Spleen (tissue), 11 donors: ENCODE results near the gene CABP1. TPM values are rescaled to one million over a fixed set of nuclear protein-coding genes. Genes with fewer than 3 reads are reported as not detected.
"Not testable (repeated sequence)": the region's sequence is repeated elsewhere in the genome, so short reads cannot be mapped to it uniquely, and the experiment has no call there.

Experiments used
- DNase-seq: peaks from one replicate; pipeline ENCODE4 v3.0.0-alpha.2; 2020
- H3K27ac ChIP-seq, 8 donors: fragments of 200-600 bp; sonication (generic) in 7 of 8; 1 replicate in 4 of 8; 2 replicates in 4 of 8; pipeline versions ENCODE4 v1.5.0 to v1.8.0; 2016 to 2021; ENCODE audit warnings: inconsistent platforms in 4 of 8, mild to moderate bottlenecking in 4 of 8, moderate library complexity in 1 of 8
- H3K27me3 ChIP-seq, 7 donors: fragments of 200-600 bp; sonication (generic) in 6 of 7; replicated peaks in 1 of 7; 1 replicate in 4 of 7; 2 replicates in 3 of 7; pipeline versions ENCODE4 v1.5.0 to v1.8.0; 2016 to 2021; ENCODE audit warnings: inconsistent platforms in 3 of 7, mild to moderate bottlenecking in 1 of 7
- H3K36me3 ChIP-seq, 6 donors: fragments of 200-600 bp; sonication (generic) in 5 of 6; 1 replicate in 4 of 6; 2 replicates in 2 of 6; pipeline versions ENCODE4 v1.5.0 to v1.8.0; 2016 to 2021; ENCODE audit warnings: inconsistent platforms in 2 of 6
- H3K4me1 ChIP-seq, 6 donors: fragments of 200-600 bp; sonication (generic) in 5 of 6; 1 replicate in 3 of 6; 2 replicates in 3 of 6; pipeline versions ENCODE4 v1.5.0 to v1.8.0; 2016 to 2021; ENCODE audit warnings: inconsistent platforms in 3 of 6
- H3K4me3 ChIP-seq, 8 donors: fragments of 200-600 bp; sonication (generic) in 7 of 8; 1 replicate in 4 of 8; 2 replicates in 4 of 8; pipeline versions ENCODE4 v1.5.0 to v1.8.0; 2016 to 2021; ENCODE audit warnings: inconsistent platforms in 4 of 8, mild to moderate bottlenecking in 4 of 8, moderate library complexity in 2 of 8
- H3K9me3 ChIP-seq, 8 donors: fragments of 200-600 bp; sonication (generic) in 7 of 8; 1 replicate in 4 of 8; 2 replicates in 4 of 8; pipeline versions ENCODE4 v1.5.0 to v1.8.0; 2016 to 2021; ENCODE audit warnings: inconsistent platforms in 4 of 8
- CTCF ChIP-seq, 11 experiments: fragments of 200-600 bp in 7 of 11; fragments of 450-650 bp in 4 of 11; sonication (generic) in 4 of 11; IDR thresholded peaks in 8 of 11; conservative IDR thresholded peaks in 3 of 11; 1 replicate in 7 of 11; 2 replicates in 4 of 11; pipeline versions ENCODE4 v1.4.0 to v1.8.0; 2016 to 2021; ENCODE audit warnings: antibody characterized with exemption in 11 of 11, inconsistent platforms in 4 of 11, mild to moderate bottlenecking in 1 of 11
- POLR2A ChIP-seq, 3 donors: fragments of 450-650 bp; IDR thresholded peaks; one replicate each; pipeline ENCODE4 v1.5.1; 2017; ENCODE audit warnings: antibody characterized with exemption in 3 of 3, mild to moderate bottlenecking in 1 of 3
- POLR2AphosphoS5 ChIP-seq, 3 donors: sonication (generic); formaldehyde crosslinking; IDR thresholded peaks; one replicate each; pipeline ENCODE4 v1.5.1; 2017; ENCODE audit warnings: antibody characterized with exemption in 3 of 3
- WGBS, 5 donors: extraction: QIAGEN DNeasy Blood & Tissue Kit in 3 of 5; methylation state at CpG; one replicate each; pipeline versions ENCODE4 v1.1.5 to v1.1.7; 2013 to 2018; 5-methylcytosine and 5-hydroxymethylcytosine counted together
- intact Hi-C: fragments of 100-400 bp; cut with DNase I; formaldehyde crosslinking; loops from one replicate; pipeline ENCODE4 v1.15.0; 2023; ENCODE audit warnings: low total_unique reads
- polyA plus RNA-seq, 3 donors: library from polyadenylated mRNA; stranded (reverse); fragments of 200-250 nt; gene quantifications; one replicate each; pipeline ENCODE4 v1.2.1, GENCODE V29; 2013
- total RNA-seq, 7 donors: library from RNA; depleted of rRNA in 3 of 7; stranded (reverse); fragments of >200 nt in 3 of 7; fragmentation: NEBNext Ultra II Directional in 4 of 7; extraction: Animal tissue kit (Norgen Biotek cat#: 25700) in 4 of 7; gene quantifications; one replicate each; pipeline versions ENCODE4 v1.1.0 to v1.2.1, GENCODE V29; 2016 to 2021
- donor health status: healthy with polysubstance abuse.
- donor health status: DM: no; HTN: no; CAD: no; lungs with moderate emphysema.
- donor health status: DM: no; HTN: no; CAD: no.
- donor health status: Bipolar disorder and iron deficiency.
- donor health status: healthy.
- donor health status: DM: no; HTN: no; CAD: no.
- donor health status: DM: yes; HTN: yes; CAD: no.

CABP1 gene
- total and polyA plus RNA-seq, 10 donors, result 0.27 to 2.8 (median 0.60) TPM; not detected in 1

- TF ChIP-seq CTCF (IDR thresholded peaks at IDR 0.05 in 8 of 11, conservative IDR thresholded peaks at IDR 0.05 in 3 of 11) (no peak), POLR2AphosphoS5 (IDR thresholded peaks at IDR 0.05) (no peak), POLR2A (IDR thresholded peaks at IDR 0.05) (no peak)
- peak; percentile 63 for DNase-seq
- H3K4me3 ChIP-seq, result peak overlapping the region in 1 of 8 donors; percentile 30
- H3K27me3 ChIP-seq, result no peaks in the 10 kb centered on the region
- WGBS, 5 donors, result 51 to 74% (median 66%) methylated on average over 11 to 19 of the region's 19 CpGs
- H3K4me1 ChIP-seq, result peaks cover 8 to 56% (median 24%) of the 10 kb centered on the region in 6 donors
- H3K9me3 ChIP-seq, result no peaks in the 10 kb centered on the region
- H3K36me3 ChIP-seq, result no peaks in the 10 kb centered on the region
- H3K27ac ChIP-seq, result no peak overlapping the region
- intact Hi-C loops, result no loop called here
Measured at GRCh38 chr12:120668868-120669840, 28.7 kb downstream of the CABP1 start.

- not testable (repeated sequence) for H3K27me3 ChIP-seq, H3K27ac ChIP-seq
- peak; percentile 13 for DNase-seq
Measured at GRCh38 chr12:120670237-120670636, 29.8 kb downstream of the CABP1 start.

GRCh38 chr12:120670667-120671066 lies 30.2 kb downstream of the CABP1 start:
- Histone ChIP-seq H3K4me3 (no peak overlapping the region), H3K9me3 (no peaks in the 10 kb centered on the region), H3K36me3 (no peaks in the 10 kb centered on the region), H3K4me1 (peaks cover 8 to 59% (median 26%) of the 10 kb centered on the region in 6 donors), H3K27ac (no peak overlapping the region), H3K27me3 (no peaks in the 10 kb centered on the region)
- 82 to 92% (median 85%) methylated on average over 5 of the region's 5 CpGs for WGBS, 5 donors
- DNase-seq, result no peak
- intact Hi-C loops, result no loop called here
- TF ChIP-seq CTCF (IDR thresholded peaks at IDR 0.05 in 8 of 11, conservative IDR thresholded peaks at IDR 0.05 in 3 of 11), result no peak
- TF ChIP-seq POLR2AphosphoS5 (IDR thresholded peaks at IDR 0.05), result no peak
- TF ChIP-seq POLR2A (IDR thresholded peaks at IDR 0.05), result no peak

More at GRCh38 chr12:120670237-120670636, 29.8 kb downstream of the CABP1 start:
- peaks cover 8 to 63% (median 26%) of the 10 kb centered on the region in 6 donors for H3K4me1 ChIP-seq
- H3K9me3 ChIP-seq, H3K4me3 ChIP-seq, H3K36me3 ChIP-seq, intact Hi-C loops: not testable (repeated sequence)
- WGBS, 5 donors, result 92 to 98% (median 93%) methylated on average over 6 of the region's 6 CpGs

GRCh38 chr12:120674097-120674636 lies 33.7 kb downstream of the CABP1 start:
- Histone ChIP-seq H3K36me3 (no peaks in the 10 kb centered on the region), H3K9me3 (no peaks in the 10 kb centered on the region), H3K4me1 (peaks cover 5 to 61% (median 34%) of the 10 kb centered on the region in 6 donors), H3K27ac (no peak overlapping the region), H3K4me3 (no peak overlapping the region), H3K27me3 (no peaks in the 10 kb centered on the region)
- intact Hi-C loops, result no loop called here
- 66 to 78% (median 73%) methylated on average over 5 to 6 of the region's 6 CpGs for WGBS, 5 donors
- TF ChIP-seq POLR2AphosphoS5 (IDR thresholded peaks at IDR 0.05) (no peak), POLR2A (IDR thresholded peaks at IDR 0.05) (no peak), CTCF (IDR thresholded peaks at IDR 0.05 in 8 of 11, conservative IDR thresholded peaks at IDR 0.05 in 3 of 11) (no peak)
- DNase-seq, result no peak
